ENCODE data around the gene FAM111B.

- TF ChIP-seq CEBPB (IDR thresholded peaks at IDR 0.05; ENCODE audit: low read depth, low read length), result no peak
- TF ChIP-seq CTCF (conservative IDR thresholded peaks at IDR 0.05; ENCODE audit: low read depth, low read length), result no peak
- TF ChIP-seq POLR2A (IDR thresholded peaks at IDR 0.05; ENCODE audit: low read depth, low read length), result no peak
- TF ChIP-seq NFE2L2 (IDR thresholded peaks at IDR 0.05; ENCODE audit: low read depth, low read length), result no peak
- TF ChIP-seq MXI1 (IDR thresholded peaks at IDR 0.05; ENCODE audit: borderline replicate concordance, low read depth, low read length), result no peak
- TF ChIP-seq MAFK (IDR thresholded peaks at IDR 0.05; ENCODE audit: low read depth, low read length), result no peak
- TF ChIP-seq, protein P1, sequence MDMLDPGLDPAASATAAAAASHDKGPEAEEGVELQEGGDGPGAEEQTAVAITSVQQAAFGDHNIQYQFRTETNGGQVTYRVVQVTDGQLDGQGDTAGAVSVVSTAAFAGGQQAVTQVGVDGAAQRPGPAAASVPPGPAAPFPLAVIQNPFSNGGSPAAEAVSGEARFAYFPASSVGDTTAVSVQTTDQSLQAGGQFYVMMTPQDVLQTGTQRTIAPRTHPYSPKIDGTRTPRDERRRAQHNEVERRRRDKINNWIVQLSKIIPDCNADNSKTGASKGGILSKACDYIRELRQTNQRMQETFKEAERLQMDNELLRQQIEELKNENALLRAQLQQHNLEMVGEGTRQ (IDR thresholded peaks at IDR 0.05; ENCODE audit: low read depth, low read length), result no peak
- no peak for TF ChIP-seq RCOR1 (IDR thresholded peaks at IDR 0.05; ENCODE audit: insufficient replicate concordance, low read length)
- TF ChIP-seq, protein P2, sequence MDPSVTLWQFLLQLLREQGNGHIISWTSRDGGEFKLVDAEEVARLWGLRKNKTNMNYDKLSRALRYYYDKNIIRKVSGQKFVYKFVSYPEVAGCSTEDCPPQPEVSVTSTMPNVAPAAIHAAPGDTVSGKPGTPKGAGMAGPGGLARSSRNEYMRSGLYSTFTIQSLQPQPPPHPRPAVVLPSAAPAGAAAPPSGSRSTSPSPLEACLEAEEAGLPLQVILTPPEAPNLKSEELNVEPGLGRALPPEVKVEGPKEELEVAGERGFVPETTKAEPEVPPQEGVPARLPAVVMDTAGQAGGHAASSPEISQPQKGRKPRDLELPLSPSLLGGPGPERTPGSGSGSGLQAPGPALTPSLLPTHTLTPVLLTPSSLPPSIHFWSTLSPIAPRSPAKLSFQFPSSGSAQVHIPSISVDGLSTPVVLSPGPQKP (IDR thresholded peaks at IDR 0.05; ENCODE audit: borderline replicate concordance, low read depth, low read length), result no peak
These were observed 66.3 kb downstream of the FAM111B start for GRCh38 chr11:59173080-59173963.
